A549 (cell line): ENCODE measurements around the gene INKA1.

Experiments used
- BHLHE40 ChIP-seq: IDR thresholded peaks from 2 replicates; pipeline ENCODE4 v1.6.1; 2012; ENCODE audit warnings: low read depth, low read length, inconsistent platforms
- CBX2 ChIP-seq: fragments of 200-600 bp; sonication (generic); IDR thresholded peaks from 2 replicates; pipeline ENCODE4 v1.6.1; 2016; ENCODE audit warnings: low read depth, mild to moderate bottlenecking, borderline replicate concordance
- EP300 ChIP-seq, 2 experiments: fragments of >200 bp; sonication (Bioruptor Twin); formaldehyde crosslinking; IDR thresholded peaks; 2 replicates in 1 of 2; 3 replicates in 1 of 2; pipeline ENCODE4 v1.6.1; 2016 to 2017
- ESRRA ChIP-seq: fragments of 150-350 bp; IDR thresholded peaks from 2 replicates; pipeline ENCODE4 v1.6.1; 2014; ENCODE audit warnings: mild to moderate bottlenecking, low read length, borderline replicate concordance
- NPAS2 ChIP-seq: fragments of 250-450 bp; sonication (Bioruptor Pico); IDR thresholded peaks from 2 replicates; pipeline ENCODE4 v1.8.0; 2022; ENCODE audit warnings: mild to moderate bottlenecking, moderate library complexity, borderline replicate concordance
- PBX3 ChIP-seq: IDR thresholded peaks from 2 replicates; pipeline ENCODE4 v1.6.1; 2012
- POLR2A ChIP-seq: IDR thresholded peaks from 2 replicates; pipeline ENCODE4 v1.6.1; 2012; ENCODE audit warnings: mild to moderate bottlenecking, low read length
- RAD21 ChIP-seq, 2 experiments: fragments of >200 bp in 1 of 2; sonication (Bioruptor Twin) in 1 of 2; formaldehyde crosslinking in 1 of 2; IDR thresholded peaks in 1 of 2; conservative IDR thresholded peaks in 1 of 2; 2 replicates in 1 of 2; 3 replicates in 1 of 2; pipeline ENCODE4 v1.6.1; 2012 to 2018; ENCODE audit warnings: inconsistent platforms in 1 of 2
- RNF2 ChIP-seq: fragments of 200-600 bp; sonication (generic); IDR thresholded peaks from 2 replicates; pipeline ENCODE4 v1.6.1; 2016; ENCODE audit warnings: low read depth, mild to moderate bottlenecking, antibody characterized with exemption, moderate library complexity, borderline replicate concordance
- SMC3 ChIP-seq: fragments of >200 bp; sonication (Bioruptor Twin); formaldehyde crosslinking; IDR thresholded peaks from 3 replicates; pipeline ENCODE4 v1.6.1; 2018; ENCODE audit warnings: inconsistent platforms
- TF ChIP-seq, protein P1 (sequence below): fragments of >200 bp; sonication (Bioruptor Twin); formaldehyde crosslinking; IDR thresholded peaks from 3 replicates; pipeline ENCODE4 v1.5.1; 2016
- TF ChIP-seq, protein P2 (sequence below): fragments of 150-350 bp; IDR thresholded peaks from 2 replicates; pipeline ENCODE4 v1.6.1; 2014; ENCODE audit warnings: low read depth, mild to moderate bottlenecking, low read length

- no peak for TF ChIP-seq PBX3
- no peak for TF ChIP-seq CBX2
- no peak for TF ChIP-seq EP300 (IDR thresholded peaks at IDR 0.05)
- no peak for TF ChIP-seq RNF2
- no peak for TF ChIP-seq ESRRA
- TF ChIP-seq BHLHE40, result no peak
- TF ChIP-seq POLR2A, result no peak
- TF ChIP-seq, protein P1, sequence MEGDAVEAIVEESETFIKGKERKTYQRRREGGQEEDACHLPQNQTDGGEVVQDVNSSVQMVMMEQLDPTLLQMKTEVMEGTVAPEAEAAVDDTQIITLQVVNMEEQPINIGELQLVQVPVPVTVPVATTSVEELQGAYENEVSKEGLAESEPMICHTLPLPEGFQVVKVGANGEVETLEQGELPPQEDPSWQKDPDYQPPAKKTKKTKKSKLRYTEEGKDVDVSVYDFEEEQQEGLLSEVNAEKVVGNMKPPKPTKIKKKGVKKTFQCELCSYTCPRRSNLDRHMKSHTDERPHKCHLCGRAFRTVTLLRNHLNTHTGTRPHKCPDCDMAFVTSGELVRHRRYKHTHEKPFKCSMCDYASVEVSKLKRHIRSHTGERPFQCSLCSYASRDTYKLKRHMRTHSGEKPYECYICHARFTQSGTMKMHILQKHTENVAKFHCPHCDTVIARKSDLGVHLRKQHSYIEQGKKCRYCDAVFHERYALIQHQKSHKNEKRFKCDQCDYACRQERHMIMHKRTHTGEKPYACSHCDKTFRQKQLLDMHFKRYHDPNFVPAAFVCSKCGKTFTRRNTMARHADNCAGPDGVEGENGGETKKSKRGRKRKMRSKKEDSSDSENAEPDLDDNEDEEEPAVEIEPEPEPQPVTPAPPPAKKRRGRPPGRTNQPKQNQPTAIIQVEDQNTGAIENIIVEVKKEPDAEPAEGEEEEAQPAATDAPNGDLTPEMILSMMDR, result no peak
- TF ChIP-seq SMC3, result no peak
- TF ChIP-seq NPAS2 (CRISPR knock-in tag), result no peak
- TF ChIP-seq, protein P2, sequence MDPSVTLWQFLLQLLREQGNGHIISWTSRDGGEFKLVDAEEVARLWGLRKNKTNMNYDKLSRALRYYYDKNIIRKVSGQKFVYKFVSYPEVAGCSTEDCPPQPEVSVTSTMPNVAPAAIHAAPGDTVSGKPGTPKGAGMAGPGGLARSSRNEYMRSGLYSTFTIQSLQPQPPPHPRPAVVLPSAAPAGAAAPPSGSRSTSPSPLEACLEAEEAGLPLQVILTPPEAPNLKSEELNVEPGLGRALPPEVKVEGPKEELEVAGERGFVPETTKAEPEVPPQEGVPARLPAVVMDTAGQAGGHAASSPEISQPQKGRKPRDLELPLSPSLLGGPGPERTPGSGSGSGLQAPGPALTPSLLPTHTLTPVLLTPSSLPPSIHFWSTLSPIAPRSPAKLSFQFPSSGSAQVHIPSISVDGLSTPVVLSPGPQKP, result no peak
- no peak for TF ChIP-seq RAD21 (conservative IDR thresholded peaks at IDR 0.05 in 1 of 2, IDR thresholded peaks at IDR 0.05 in 1 of 2)
Observed at GRCh38 chr3:49791571-49791970, 11.5 kb upstream of the INKA1 start.
